ENCODE results near the gene PADI3.

DNA sequence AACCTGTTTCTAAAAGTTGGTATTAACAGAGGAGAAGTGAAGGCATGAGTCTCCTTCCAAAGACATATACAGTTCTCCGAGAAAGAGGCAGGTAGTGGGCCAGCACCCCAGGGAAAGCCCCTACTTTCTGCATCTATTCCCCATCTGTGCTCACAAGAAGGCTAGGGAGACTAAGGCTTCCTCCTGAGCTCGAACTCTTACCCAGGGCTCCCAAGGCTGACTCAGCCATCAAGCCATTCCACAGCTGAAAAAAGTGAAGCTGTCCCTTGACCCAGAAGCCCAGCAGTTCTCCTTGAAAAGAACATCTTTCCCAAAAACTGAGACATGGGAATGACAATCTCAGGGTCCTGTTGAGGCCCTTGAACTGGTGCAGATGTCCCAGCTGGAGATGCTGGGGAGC is 1.9 kb upstream of the PADI3 start:
- no peak for TF ChIP-seq EZH2 (IDR thresholded peaks at IDR 0.05; ENCODE audit: low read length, missing control alignments)
- TF ChIP-seq, protein P1, sequence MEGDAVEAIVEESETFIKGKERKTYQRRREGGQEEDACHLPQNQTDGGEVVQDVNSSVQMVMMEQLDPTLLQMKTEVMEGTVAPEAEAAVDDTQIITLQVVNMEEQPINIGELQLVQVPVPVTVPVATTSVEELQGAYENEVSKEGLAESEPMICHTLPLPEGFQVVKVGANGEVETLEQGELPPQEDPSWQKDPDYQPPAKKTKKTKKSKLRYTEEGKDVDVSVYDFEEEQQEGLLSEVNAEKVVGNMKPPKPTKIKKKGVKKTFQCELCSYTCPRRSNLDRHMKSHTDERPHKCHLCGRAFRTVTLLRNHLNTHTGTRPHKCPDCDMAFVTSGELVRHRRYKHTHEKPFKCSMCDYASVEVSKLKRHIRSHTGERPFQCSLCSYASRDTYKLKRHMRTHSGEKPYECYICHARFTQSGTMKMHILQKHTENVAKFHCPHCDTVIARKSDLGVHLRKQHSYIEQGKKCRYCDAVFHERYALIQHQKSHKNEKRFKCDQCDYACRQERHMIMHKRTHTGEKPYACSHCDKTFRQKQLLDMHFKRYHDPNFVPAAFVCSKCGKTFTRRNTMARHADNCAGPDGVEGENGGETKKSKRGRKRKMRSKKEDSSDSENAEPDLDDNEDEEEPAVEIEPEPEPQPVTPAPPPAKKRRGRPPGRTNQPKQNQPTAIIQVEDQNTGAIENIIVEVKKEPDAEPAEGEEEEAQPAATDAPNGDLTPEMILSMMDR (conservative IDR thresholded peaks at IDR 0.05 in 1 of 2, IDR thresholded peaks at IDR 0.05 in 1 of 2; ENCODE audit: low read depth in 1 of 2, low read length in 2 of 2) = no peak
